NAMALWA (cell line): ENCODE measurements around the gene DMBX1.

Source experiments
- DNase-seq: peaks from one replicate; pipeline ENCODE4 v3.0.0-alpha.2; 2015; ENCODE audit warnings: low spot score

The DMBX1 gene

GRCh38 chr1:46526013-46526690 is 36.5 kb downstream of the DMBX1 start:
- DNase-seq: no peak

- no peak for DNase-seq
Observed at GRCh38 chr1:46526691-46527291, 37.2 kb downstream of the DMBX1 start.

- peak; percentile 78 for DNase-seq
Observed at GRCh38 chr1:46527474-46528296, 38.0 kb downstream of the DMBX1 start.

GRCh38 chr1:46528297-46528955 is 38.8 kb downstream of the DMBX1 start:
- no peak for DNase-seq

GRCh38 chr1:46529031-46529630 is 39.5 kb downstream of the DMBX1 start:
- DNase-seq: no peak

- DNase-seq: no peak
Observed at GRCh38 chr1:46530311-46530710, 40.7 kb downstream of the DMBX1 start.

- DNase-seq: no peak
Observed at GRCh38 chr1:46530791-46531409, 41.3 kb downstream of the DMBX1 start.

GRCh38 chr1:46532095-46532494 is 42.5 kb downstream of the DMBX1 start:
- no peak for DNase-seq

- no peak for DNase-seq
Observed at GRCh38 chr1:46532498-46533178, 43.0 kb downstream of the DMBX1 start.

- no peak for DNase-seq
Observed at GRCh38 chr1:46533179-46533864, 43.7 kb downstream of the DMBX1 start.

- peak; percentile 51 for DNase-seq
Observed at GRCh38 chr1:46535063-46535462, 45.4 kb downstream of the DMBX1 start.

- DNase-seq: no peak
Observed at GRCh38 chr1:46536527-46536926, 46.9 kb downstream of the DMBX1 start.

GRCh38 chr1:46537651-46538050 is 48.0 kb downstream of the DMBX1 start:
- DNase-seq: no peak

- no peak for DNase-seq
Observed at GRCh38 chr1:46538147-46538546, 48.5 kb downstream of the DMBX1 start.
